Progenitor cell of endocrine pancreas (in vitro differentiated cells): Measurements from ENCODE around the gene H1-8. TPM values are rescaled to one million over a fixed set of nuclear protein-coding genes. Genes with fewer than 3 reads are reported as not detected.

Experiments used
- DNase-seq: peaks from one replicate; pipeline ENCODE4 v3.0.0; 2021; ENCODE audit warnings: low spot score; ENCODE audit not compliant: unreplicated experiment
- H3K27ac Mint-ChIP-seq: 2 replicates; pipeline ENCODE4 v1.8.0; 2021; ENCODE audit warnings: mild to moderate bottlenecking, moderate library complexity, mixed read lengths
- H3K27me3 Mint-ChIP-seq: 2 replicates; pipeline ENCODE4 v1.8.0; 2021; ENCODE audit warnings: mixed read lengths
- H3K36me3 Mint-ChIP-seq: 2 replicates; pipeline ENCODE4 v1.8.0; 2022; ENCODE audit warnings: mixed read lengths; ENCODE audit not compliant: insufficient read depth
- H3K4me1 Mint-ChIP-seq: 2 replicates; pipeline ENCODE4 v1.8.0; 2021; ENCODE audit warnings: low read depth, mixed read lengths
- H3K4me3 Mint-ChIP-seq: 2 replicates; pipeline ENCODE4 v1.8.0; 2021; ENCODE audit warnings: low read depth, mild to moderate bottlenecking, moderate library complexity, mixed read lengths
- H3K9me3 Mint-ChIP-seq: 2 replicates; pipeline ENCODE4 v1.8.0; 2021; ENCODE audit warnings: low read depth, mixed read lengths
- CTCF ChIP-seq: fragments of 200-600 bp; sonication (generic); IDR thresholded peaks from one replicate; pipeline ENCODE4 v1.5.0; 2021; ENCODE audit warnings: antibody characterized with exemption, mild to moderate bottlenecking; ENCODE audit not compliant: unreplicated experiment
- total RNA-seq: library from RNA; stranded (reverse); gene quantifications from 2 replicates; pipeline ENCODE4 v1.2.1, GENCODE V29; 2021

Gene H1-8
- total RNA-seq, 1 donor from 2014 or later = not detected

GRCh38 chr3:129577366-129577765, 34.4 kb downstream of the H1-8 start:
- Mint-ChIP-seq H3K36me3 (no peaks in the 10 kb centered on the region), H3K27me3 (no peaks in the 10 kb centered on the region), H3K27ac (no peak overlapping the region), H3K4me3 (no peak overlapping the region), H3K4me1 (peaks cover 3% of the 10 kb centered on the region), H3K9me3 (no peaks in the 10 kb centered on the region)
- no peak for DNase-seq
- no peak for TF ChIP-seq CTCF

- TF ChIP-seq CTCF = no peak
- DNase-seq = no peak
- Mint-ChIP-seq H3K9me3 (no peaks in the 10 kb centered on the region), H3K36me3 (no peaks in the 10 kb centered on the region), H3K4me3 (no peak overlapping the region), H3K27ac (no peak overlapping the region), H3K4me1 (peaks cover 3% of the 10 kb centered on the region), H3K27me3 (no peaks in the 10 kb centered on the region)
Measured at GRCh38 chr3:129577925-129578786, 35.2 kb downstream of the H1-8 start.

- H3K27ac Mint-ChIP-seq = no peak overlapping the region
- DNase-seq = no peak
- TF ChIP-seq CTCF = no peak
- H3K4me3 Mint-ChIP-seq = no peak overlapping the region
- H3K36me3 Mint-ChIP-seq = no peaks in the 10 kb centered on the region
- no peaks in the 10 kb centered on the region for H3K9me3 Mint-ChIP-seq
- H3K27me3 Mint-ChIP-seq = no peaks in the 10 kb centered on the region
- peaks cover 3% of the 10 kb centered on the region for H3K4me1 Mint-ChIP-seq
Measured at GRCh38 chr3:129579991-129580390, 37.0 kb downstream of the H1-8 start.

GRCh38 chr3:129581623-129582022, 38.6 kb downstream of the H1-8 start:
- H3K27ac Mint-ChIP-seq = no peak overlapping the region
- H3K9me3 Mint-ChIP-seq = no peaks in the 10 kb centered on the region
- H3K4me1 Mint-ChIP-seq = no peaks in the 10 kb centered on the region
- DNase-seq = no peak
- H3K27me3 Mint-ChIP-seq = no peaks in the 10 kb centered on the region
- no peak overlapping the region for H3K4me3 Mint-ChIP-seq
- no peak for TF ChIP-seq CTCF
- H3K36me3 Mint-ChIP-seq = no peaks in the 10 kb centered on the region

GRCh38 chr3:129582799-129583198, 39.8 kb downstream of the H1-8 start:
- DNase-seq = no peak
- no peak for TF ChIP-seq CTCF
- Mint-ChIP-seq H3K4me3 (no peak overlapping the region), H3K9me3 (no peaks in the 10 kb centered on the region), H3K36me3 (no peaks in the 10 kb centered on the region), H3K27ac (no peak overlapping the region), H3K27me3 (no peaks in the 10 kb centered on the region), H3K4me1 (no peaks in the 10 kb centered on the region)
